Neural cell (in vitro differentiated cells): Measurements from ENCODE around the gene C5orf47. TPM values are rescaled to one million over a fixed set of nuclear protein-coding genes. Genes with fewer than 3 reads are reported as not detected.

Source experiments
- H2AFZ ChIP-seq: fragments of 200-600, 300-800 bp; sonication (generic), shearing (Covaris generic); 2 replicates; pipeline ENCODE4 v1.6.0; 2014; ENCODE audit warnings: low read depth, mild to moderate bottlenecking, antibody characterized with exemption, low read length, moderate library complexity
- H3F3A ChIP-seq: fragments of 200-600 bp; shearing (Covaris generic); 2 replicates; pipeline ENCODE4 v1.6.1; 2016; ENCODE audit warnings: mild to moderate bottlenecking, moderate library complexity, mixed read lengths, antibody characterized with exemption, low read length; ENCODE audit not compliant: insufficient read depth, poor library complexity, severe bottlenecking
- H3K27ac ChIP-seq: fragments of 200-600, 300-800 bp; sonication (generic), shearing (Covaris generic); 2 replicates; pipeline ENCODE4 v1.5.1; 2014; ENCODE audit warnings: mild to moderate bottlenecking, low read length, moderate library complexity
- H3K27me3 ChIP-seq: fragments of 300-800, 200-600 bp; sonication (generic), shearing (Covaris generic); 2 replicates; pipeline ENCODE4 v1.6.0; 2014; ENCODE audit warnings: mild to moderate bottlenecking, low read depth, low read length, moderate library complexity; ENCODE audit not compliant: insufficient read depth
- H3K36me3 ChIP-seq: fragments of 300-800, 200-600 bp; sonication (generic), shearing (Covaris generic); 2 replicates; pipeline ENCODE4 v1.5.1; 2014; ENCODE audit warnings: mild to moderate bottlenecking, antibody characterized with exemption, low read length, moderate library complexity; ENCODE audit not compliant: insufficient read depth
- H3K4me2 ChIP-seq: fragments of 300-800, 200-600 bp; sonication (generic), shearing (Covaris generic); 2 replicates; pipeline ENCODE4 v1.6.0; 2014; ENCODE audit warnings: mild to moderate bottlenecking, low read length
- H3K4me3 ChIP-seq: fragments of 300-800, 200-600 bp; sonication (generic), shearing (Covaris generic); 2 replicates; pipeline ENCODE4 v1.5.1; 2014; ENCODE audit warnings: mild to moderate bottlenecking, low read length, moderate library complexity
- H3K79me2 ChIP-seq: fragments of 200-600 bp; shearing (Covaris generic); replicated peaks from 2 replicates; pipeline ENCODE4 v1.6.0; 2014; ENCODE audit warnings: mild to moderate bottlenecking, low read length, moderate library complexity; ENCODE audit not compliant: insufficient read depth
- H3K9ac ChIP-seq: fragments of 300-800, 200-600 bp; sonication (generic), shearing (Covaris generic); 2 replicates; pipeline ENCODE4 v1.6.1; 2016; ENCODE audit warnings: mild to moderate bottlenecking, low read length, mixed read lengths
- H3K9me2 ChIP-seq: fragments of 200-600 bp; shearing (Covaris generic); 2 replicates; pipeline ENCODE4 v1.6.1; 2016; ENCODE audit warnings: mild to moderate bottlenecking, low read length, mixed read lengths; ENCODE audit not compliant: insufficient read depth
- H3K9me3 ChIP-seq: fragments of 200-600, 300-800 bp; sonication (generic), shearing (Covaris generic); 2 replicates; pipeline ENCODE4 v1.6.1; 2016; ENCODE audit warnings: mild to moderate bottlenecking, mixed run types, low read length, moderate library complexity, mixed read lengths
- H4K20me1 ChIP-seq: fragments of 200-600 bp; shearing (Covaris generic); 2 replicates; pipeline ENCODE4 v1.6.1; 2016; ENCODE audit warnings: mild to moderate bottlenecking, mixed run types; ENCODE audit not compliant: insufficient read depth
- CTCF ChIP-seq: fragments of 450-650 bp; IDR thresholded peaks from 2 replicates; pipeline ENCODE4 v1.5.1; 2014; ENCODE audit warnings: antibody characterized with exemption, mild to moderate bottlenecking, moderate library complexity; ENCODE audit not compliant: poor library complexity, severe bottlenecking
- EP300 ChIP-seq: fragments of 450-650 bp; conservative IDR thresholded peaks from 2 replicates; pipeline ENCODE4 v1.6.1; 2014; ENCODE audit warnings: antibody characterized with exemption, mild to moderate bottlenecking, moderate library complexity; ENCODE audit not compliant: poor library complexity, severe bottlenecking
- EZH2 ChIP-seq: fragments of 200-600, 300-800 bp; shearing (Covaris generic), sonication (generic); IDR thresholded peaks from 2 replicates; pipeline ENCODE4 v1.6.1; 2014; ENCODE audit warnings: antibody characterized with exemption, low read length, borderline replicate concordance, mild to moderate bottlenecking; ENCODE audit not compliant: insufficient read depth, poor library complexity, severe bottlenecking
- MXI1 ChIP-seq: fragments of 450-650 bp; conservative IDR thresholded peaks from 2 replicates; pipeline ENCODE4 v1.6.1; 2014; ENCODE audit warnings: antibody characterized with exemption, mild to moderate bottlenecking; ENCODE audit not compliant: poor library complexity, severe bottlenecking
- POLR2AphosphoS5 ChIP-seq: IDR thresholded peaks from 2 replicates; pipeline ENCODE4 v1.6.1; 2012
- RAD21 ChIP-seq: fragments of 450-650 bp; conservative IDR thresholded peaks from 2 replicates; pipeline ENCODE4 v1.6.1; 2014; ENCODE audit warnings: antibody characterized with exemption, mild to moderate bottlenecking, moderate library complexity
- REST ChIP-seq: IDR thresholded peaks from 2 replicates; pipeline ENCODE4 v1.6.1; 2012; ENCODE audit warnings: borderline replicate concordance
- SMC3 ChIP-seq: fragments of 450-650 bp; conservative IDR thresholded peaks from 2 replicates; pipeline ENCODE4 v1.6.1; 2014; ENCODE audit warnings: antibody characterized with exemption, mild to moderate bottlenecking, moderate library complexity; ENCODE audit not compliant: poor library complexity
- TAF1 ChIP-seq: IDR thresholded peaks from 2 replicates; pipeline ENCODE4 v1.6.1; 2012; ENCODE audit warnings: low read depth
- polyA plus RNA-seq: library from polyadenylated mRNA; depleted of rRNA; stranded (reverse); fragments of >200 nt; gene quantifications from 2 replicates; pipeline ENCODE4 v1.2.3, GENCODE V29; 2014

C5orf47 gene
- polyA plus RNA-seq, 1 donor from 2014 or later, result 0.25 TPM

DNA sequence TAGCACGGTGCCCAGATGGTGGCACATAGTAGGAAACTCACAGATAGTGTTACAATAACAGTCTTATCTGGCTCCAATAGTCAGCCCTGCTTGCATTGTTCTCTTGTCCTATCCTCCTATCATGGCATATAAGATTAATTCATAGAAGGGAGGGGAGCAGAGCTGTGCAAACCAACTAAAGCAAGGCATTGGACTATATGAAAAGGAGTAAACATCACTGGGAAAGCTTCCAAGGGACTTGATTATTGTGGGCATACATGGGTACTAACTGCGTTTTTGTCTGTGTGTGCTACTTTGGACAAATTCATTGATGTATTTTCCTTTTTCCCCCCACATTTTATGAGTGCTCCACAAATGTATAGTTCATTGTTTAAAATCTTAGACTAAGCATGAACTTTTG, 43.8 kb upstream of the C5orf47 start:
- TF ChIP-seq EZH2, result no peak
- TF ChIP-seq POLR2AphosphoS5, result no peak
- TF ChIP-seq CTCF, result no peak
- TF ChIP-seq MXI1, result no peak
- TF ChIP-seq RAD21, result no peak
- no peak overlapping the region for H3K4me2 ChIP-seq
- H3K79me2 ChIP-seq, result no peaks in the 10 kb centered on the region
- H3K9me2 ChIP-seq, result no peaks in the 10 kb centered on the region
- H3K9ac ChIP-seq, result no peak overlapping the region
- peaks cover 21% of the 10 kb centered on the region for H3K36me3 ChIP-seq
- H3F3A ChIP-seq, result no peaks in the 10 kb centered on the region
- H3K4me3 ChIP-seq, result no peak overlapping the region
- H3K27ac ChIP-seq, result no peak overlapping the region
- no peaks in the 10 kb centered on the region for H3K9me3 ChIP-seq
- H4K20me1 ChIP-seq, result no peaks in the 10 kb centered on the region
- H3K27me3 ChIP-seq, result no peaks in the 10 kb centered on the region
- no peak overlapping the region for H2AFZ ChIP-seq

GRCh38 chr5:173946323-173946722, 42.6 kb upstream of the C5orf47 start:
- Histone ChIP-seq H2AFZ (no peak overlapping the region), H3F3A (no peaks in the 10 kb centered on the region), H3K27ac (no peak overlapping the region), H3K9me2 (no peaks in the 10 kb centered on the region), H3K4me3 (no peak overlapping the region), H3K4me2 (no peak overlapping the region), H4K20me1 (no peaks in the 10 kb centered on the region), H3K79me2 (no peaks in the 10 kb centered on the region), H3K9me3 (no peaks in the 10 kb centered on the region), H3K9ac (no peak overlapping the region), H3K36me3 (peaks cover 21% of the 10 kb centered on the region), H3K27me3 (no peaks in the 10 kb centered on the region)
- no peak for TF ChIP-seq MXI1
- TF ChIP-seq POLR2AphosphoS5, result no peak
- no peak for TF ChIP-seq RAD21
- TF ChIP-seq TAF1, result no peak
- no peak for TF ChIP-seq SMC3

- H3K36me3 ChIP-seq, result peaks cover 32% of the 10 kb centered on the region
Observed at GRCh38 chr5:173950829-173951228, 38.1 kb upstream of the C5orf47 start.

More at GRCh38 chr5:173950829-173951228, 38.1 kb upstream of the C5orf47 start:
- Histone ChIP-seq H2AFZ (no peak overlapping the region), H3F3A (no peaks in the 10 kb centered on the region), H3K9me2 (no peaks in the 10 kb centered on the region), H3K9me3 (no peaks in the 10 kb centered on the region), H3K27me3 (no peaks in the 10 kb centered on the region), H3K4me3 (no peak overlapping the region), H3K79me2 (no peaks in the 10 kb centered on the region), H3K27ac (no peak overlapping the region), H4K20me1 (no peaks in the 10 kb centered on the region), H3K4me2 (no peak overlapping the region), H3K9ac (no peak overlapping the region)
- no peak for TF ChIP-seq TAF1
- TF ChIP-seq EZH2, result no peak
- no peak for TF ChIP-seq MXI1
- no peak for TF ChIP-seq REST
- TF ChIP-seq RAD21, result no peak
- no peak for TF ChIP-seq SMC3
- no peak for TF ChIP-seq CTCF
- no peak for TF ChIP-seq EP300
- no peak for TF ChIP-seq POLR2AphosphoS5
